ENCODE data around the gene OGFOD1. TPM values are rescaled to one million over a fixed set of nuclear protein-coding genes. Genes with fewer than 3 reads are reported as not detected.

OGFOD1 gene
- total and polyA plus RNA-seq, 2 of the 13 experiments (the other 11 are each of a cell fraction or from before 2014, with no cell fraction given), result 35.2 to 81.3 TPM

DNA sequence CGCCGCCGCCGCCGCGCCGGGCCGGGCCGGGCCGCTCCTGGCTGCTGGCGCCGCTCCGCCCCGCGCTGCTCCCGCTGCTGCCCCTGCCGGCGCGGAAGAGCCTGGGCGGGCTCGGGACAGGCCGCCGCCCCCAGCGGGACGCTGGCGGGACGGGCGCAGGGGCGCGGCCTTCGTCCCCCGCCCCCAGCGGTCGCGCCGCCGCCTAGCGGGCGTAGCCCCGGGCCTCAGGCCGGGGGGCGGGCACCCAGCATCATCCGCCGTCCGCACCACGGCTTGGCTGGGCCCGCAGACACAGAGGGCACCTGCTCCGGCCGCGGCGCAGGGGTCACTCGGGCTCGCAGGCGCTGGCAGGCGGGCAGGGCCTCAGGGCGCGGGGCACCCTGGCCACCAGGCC lies 25.9 kb upstream of the OGFOD1 start, which contains the start of gene AMFR (continued):
- TF ChIP-seq ZNF781 (CRISPR knock-in tag; IDR thresholded peaks at IDR 0.05; ENCODE audit: borderline replicate concordance, not compliant biosample characterization) (no peak), ZNF251 (CRISPR knock-in tag; IDR thresholded peaks at IDR 0.05) (no peak), NR3C1 (CRISPR knock-in tag; IDR thresholded peaks at IDR 0.05) (no peak), KDM6A (CRISPR knock-in tag; IDR thresholded peaks at IDR 0.05; ENCODE audit: low read depth) (no peak), ZNF556 (CRISPR knock-in tag; IDR thresholded peaks at IDR 0.05; ENCODE audit: borderline replicate concordance) (no peak), SAP130 (CRISPR knock-in tag; IDR thresholded peaks at IDR 0.05; ENCODE audit: low read depth) (peak; percentile 50; the same call in 1 of the 2 replicates), ZNF567 (CRISPR knock-in tag; IDR thresholded peaks at IDR 0.05; ENCODE audit: borderline replicate concordance) (no peak), MBNL3 (CRISPR knock-in tag; conservative IDR thresholded peaks at IDR 0.05) (no peak), ZNF484 (CRISPR knock-in tag; IDR thresholded peaks at IDR 0.05; ENCODE audit: borderline replicate concordance, low read depth) (no peak), PAX8 (CRISPR knock-in tag; IDR thresholded peaks at IDR 0.05; ENCODE audit: borderline replicate concordance) (no peak), FLYWCH1 (CRISPR knock-in tag; IDR thresholded peaks at IDR 0.05) (no peak), PTBP1 (IDR thresholded peaks at IDR 0.05; ENCODE audit: low read depth, low read length, poor library complexity, severe bottlenecking) (no peak), ZMYM4 (CRISPR knock-in tag; IDR thresholded peaks at IDR 0.05) (peak; percentile 43), MAZ (IDR thresholded peaks at IDR 0.05; ENCODE audit: borderline replicate concordance, low read depth, low read length) (peak; percentile 86), MAZ (CRISPR knock-in tag; IDR thresholded peaks at IDR 0.05; ENCODE audit: low read depth) (peak; percentile 82), SP5 (CRISPR knock-in tag; IDR thresholded peaks at IDR 0.05; ENCODE audit: borderline replicate concordance, low read depth) (peak; percentile 34; the same call in 1 of the 2 replicates), ZNF678 (CRISPR knock-in tag; IDR thresholded peaks at IDR 0.05) (no peak; the same call in 1 of the 2 replicates), SALL1 (CRISPR knock-in tag; IDR thresholded peaks at IDR 0.05) (no peak), ZNF510 (CRISPR knock-in tag; IDR thresholded peaks at IDR 0.05; ENCODE audit: low read depth) (no peak), ZNF549 (CRISPR knock-in tag; IDR thresholded peaks at IDR 0.05) (no peak), ZNF674 (CRISPR knock-in tag; IDR thresholded peaks at IDR 0.05; ENCODE audit: low read depth) (no peak), SP4 (CRISPR knock-in tag; IDR thresholded peaks at IDR 0.05) (peak; percentile 87), PHF5A (CRISPR knock-in tag; IDR thresholded peaks at IDR 0.05; ENCODE audit: low read depth, unreplicated experiment) (no peak), BHLHE40 (IDR thresholded peaks at IDR 0.05; ENCODE audit: low read length) (no peak), ZSCAN31 (CRISPR knock-in tag; IDR thresholded peaks at IDR 0.05; ENCODE audit: low read depth) (peak; percentile 54; the same call in 1 of the 2 replicates), RFX3 (CRISPR knock-in tag; IDR thresholded peaks at IDR 0.05) (no peak), ZFY (CRISPR knock-in tag; IDR thresholded peaks at IDR 0.05) (peak; percentile 60), PHF20 (CRISPR knock-in tag; IDR thresholded peaks at IDR 0.05) (no peak), NR2F2 (IDR thresholded peaks at IDR 0.05; ENCODE audit: borderline replicate concordance, low read depth) (no peak)
- TF ChIP-seq, protein P1, sequence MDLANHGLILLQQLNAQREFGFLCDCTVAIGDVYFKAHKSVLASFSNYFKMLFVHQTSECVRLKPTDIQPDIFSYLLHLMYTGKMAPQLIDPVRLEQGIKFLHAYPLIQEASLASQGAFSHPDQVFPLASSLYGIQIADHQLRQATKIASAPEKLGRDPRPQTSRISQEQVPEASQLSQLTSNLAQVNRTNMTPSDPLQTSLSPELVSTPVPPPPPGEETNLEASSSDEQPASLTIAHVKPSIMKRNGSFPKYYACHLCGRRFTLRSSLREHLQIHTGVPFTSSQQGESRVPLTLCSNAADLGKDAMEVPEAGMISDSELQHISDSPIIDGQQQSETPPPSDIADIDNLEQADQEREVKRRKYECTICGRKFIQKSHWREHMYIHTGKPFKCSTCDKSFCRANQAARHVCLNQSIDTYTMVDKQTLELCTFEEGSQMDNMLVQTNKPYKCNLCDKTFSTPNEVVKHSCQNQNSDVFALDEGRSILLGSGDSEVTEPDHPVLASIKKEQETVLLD (CRISPR knock-in tag; IDR thresholded peaks at IDR 0.05; ENCODE audit: low read depth), result peak; percentile 91

Measured in HepG2 (cell line).